ENCODE results near the gene PIAS1. TPM values are rescaled to one million over a fixed set of nuclear protein-coding genes. Genes with fewer than 3 reads are reported as not detected.

The PIAS1 gene
- total RNA-seq, 2 experiments from 2014 or later = 41.7 to 53.3 TPM

GRCh38 chr15:68114840-68115239, 60.7 kb downstream of the PIAS1 start:
- DNase-seq = no peak
- peak overlapping the region; percentile 75 for H3K4me3 Mint-ChIP-seq
- peaks cover 40% of the 10 kb centered on the region for H3K4me1 Mint-ChIP-seq
- peaks cover 34% of the 10 kb centered on the region for H3K36me3 Mint-ChIP-seq (ENCODE audit: low read depth)
- ChIA-PET POLR2A (no interaction called here), CTCF (interaction anchor here (1.2 to 1.4 kb wide), 2 partner anchors 14 to 28 kb away, joined by 3 read pairs; no protein-coding TSS in a partner anchor)
- peaks cover 16% of the 10 kb centered on the region for H3K9me3 Mint-ChIP-seq
- peak overlapping the region; percentile 80 for H3K27ac Mint-ChIP-seq
- no peaks in the 10 kb centered on the region for H3K27me3 Mint-ChIP-seq

GRCh38 chr15:68124700-68125099, 70.6 kb downstream of the PIAS1 start:
- CTCF ChIA-PET = no interaction called here
- DNase-seq = no peak
- H3K4me1 Mint-ChIP-seq = peaks cover 5% of the 10 kb centered on the region

GRCh38 chr15:68126396-68126795, 72.3 kb downstream of the PIAS1 start:
- no peak for DNase-seq
- Mint-ChIP-seq H3K27me3 (no peaks in the 10 kb centered on the region), H3K9me3 (no peaks in the 10 kb centered on the region), H3K4me1 (peaks cover 5% of the 10 kb centered on the region), H3K27ac (no peak overlapping the region), H3K4me3 (no peak overlapping the region), H3K36me3 (ENCODE audit: low read depth) (peaks cover 23% of the 10 kb centered on the region)
- POLR2A ChIA-PET = no interaction called here
- CTCF ChIA-PET = interaction anchor here (0.6 kb wide), 1 partner anchor 1042 kb away, joined by 4 read pairs; no protein-coding TSS in a partner anchor

More at GRCh38 chr15:68124700-68125099, 70.6 kb downstream of the PIAS1 start:
- POLR2A ChIA-PET = no interaction called here
- Mint-ChIP-seq H3K27me3 (no peaks in the 10 kb centered on the region), H3K27ac (no peak overlapping the region), H3K9me3 (peaks cover 4% of the 10 kb centered on the region), H3K4me3 (no peak overlapping the region), H3K36me3 (ENCODE audit: low read depth) (peaks cover 37% of the 10 kb centered on the region)

- ChIA-PET CTCF (no interaction called here), POLR2A (no interaction called here)
- H3K27me3 Mint-ChIP-seq = no peaks in the 10 kb centered on the region
- H3K36me3 Mint-ChIP-seq (ENCODE audit: low read depth) = peaks cover 16% of the 10 kb centered on the region
- no peak overlapping the region for H3K4me3 Mint-ChIP-seq
- no peaks in the 10 kb centered on the region for H3K9me3 Mint-ChIP-seq
- H3K27ac Mint-ChIP-seq = no peak overlapping the region
- no peak for DNase-seq
- peaks cover 3% of the 10 kb centered on the region for H3K4me1 Mint-ChIP-seq
These were observed 75.0 kb downstream of the PIAS1 start for GRCh38 chr15:68129072-68129471.

- Mint-ChIP-seq H3K9me3 (no peaks in the 10 kb centered on the region), H3K4me3 (no peak overlapping the region), H3K4me1 (no peaks in the 10 kb centered on the region), H3K27ac (no peak overlapping the region), H3K36me3 (ENCODE audit: low read depth) (peaks cover 8% of the 10 kb centered on the region), H3K27me3 (no peaks in the 10 kb centered on the region)
- ChIA-PET CTCF (no interaction called here), POLR2A (no interaction called here)
- DNase-seq = no peak
These were observed 76.7 kb downstream of the PIAS1 start for GRCh38 chr15:68130851-68131250.

GRCh38 chr15:68137096-68137495, 83.0 kb downstream of the PIAS1 start:
- Mint-ChIP-seq H3K4me1 (no peaks in the 10 kb centered on the region), H3K9me3 (no peaks in the 10 kb centered on the region), H3K36me3 (ENCODE audit: low read depth) (peaks cover 8% of the 10 kb centered on the region), H3K27ac (no peak overlapping the region), H3K4me3 (no peak overlapping the region), H3K27me3 (no peaks in the 10 kb centered on the region)
- no peak for DNase-seq
- CTCF ChIA-PET = no interaction called here
- POLR2A ChIA-PET = no interaction called here

GRCh38 chr15:68143129-68143528, 89.0 kb downstream of the PIAS1 start:
- no peaks in the 10 kb centered on the region for H3K9me3 Mint-ChIP-seq
- no peak overlapping the region for H3K4me3 Mint-ChIP-seq
- peaks cover 26% of the 10 kb centered on the region for H3K36me3 Mint-ChIP-seq (ENCODE audit: low read depth)
- no peaks in the 10 kb centered on the region for H3K27me3 Mint-ChIP-seq
- ChIA-PET CTCF (interaction anchor here (0.6 kb wide), 1 partner anchor 240 kb away, joined by 3 read pairs; no protein-coding TSS in a partner anchor), POLR2A (no interaction called here)
- H3K4me1 Mint-ChIP-seq = peaks cover 2% of the 10 kb centered on the region
- no peak overlapping the region for H3K27ac Mint-ChIP-seq
- DNase-seq = no peak

- Mint-ChIP-seq H3K27me3 (no peaks in the 10 kb centered on the region), H3K36me3 (ENCODE audit: low read depth) (peaks cover 26% of the 10 kb centered on the region), H3K27ac (no peak overlapping the region), H3K9me3 (no peaks in the 10 kb centered on the region), H3K4me3 (no peak overlapping the region), H3K4me1 (peaks cover 5% of the 10 kb centered on the region)
- no peak for DNase-seq
- CTCF ChIA-PET = interaction anchor here (0.7 kb wide), 1 partner anchor 201 kb away, joined by 3 read pairs; no protein-coding TSS in a partner anchor
- POLR2A ChIA-PET = no interaction called here
These were observed 89.7 kb downstream of the PIAS1 start for GRCh38 chr15:68143785-68144184.

GRCh38 chr15:68145706-68146105, 91.6 kb downstream of the PIAS1 start:
- POLR2A ChIA-PET = no interaction called here
- no peak for DNase-seq

GRCh38 chr15:68148039-68148438, 93.9 kb downstream of the PIAS1 start:
- Mint-ChIP-seq H3K27ac (no peak overlapping the region), H3K9me3 (no peaks in the 10 kb centered on the region)

More at GRCh38 chr15:68145706-68146105, 91.6 kb downstream of the PIAS1 start:
- Mint-ChIP-seq H3K27ac (no peak overlapping the region), H3K36me3 (ENCODE audit: low read depth) (peaks cover 25% of the 10 kb centered on the region), H3K4me1 (peaks cover 7% of the 10 kb centered on the region), H3K9me3 (no peaks in the 10 kb centered on the region), H3K4me3 (no peak overlapping the region), H3K27me3 (no peaks in the 10 kb centered on the region)
- CTCF ChIA-PET = interaction anchor here (0.7 kb wide), 1 partner anchor 297 kb away, joined by 3 read pairs; no protein-coding TSS in a partner anchor

GRCh38 chr15:68149059-68149458, 94.9 kb downstream of the PIAS1 start:
- POLR2A ChIA-PET = no interaction called here
- no peak for DNase-seq
- no peaks in the 10 kb centered on the region for H3K27me3 Mint-ChIP-seq
- peaks cover 34% of the 10 kb centered on the region for H3K36me3 Mint-ChIP-seq (ENCODE audit: low read depth)
- H3K4me3 Mint-ChIP-seq = no peak overlapping the region
- H3K9me3 Mint-ChIP-seq = no peaks in the 10 kb centered on the region
- H3K4me1 Mint-ChIP-seq = peaks cover 7% of the 10 kb centered on the region
- no peak overlapping the region for H3K27ac Mint-ChIP-seq
- CTCF ChIA-PET = no interaction called here

More at GRCh38 chr15:68148039-68148438, 93.9 kb downstream of the PIAS1 start:
- DNase-seq = no peak
- Mint-ChIP-seq H3K4me1 (peaks cover 7% of the 10 kb centered on the region), H3K36me3 (ENCODE audit: low read depth) (peaks cover 29% of the 10 kb centered on the region), H3K27me3 (no peaks in the 10 kb centered on the region), H3K4me3 (no peak overlapping the region)
- ChIA-PET CTCF (no interaction called here), POLR2A (no interaction called here)

GRCh38 chr15:68150187-68150586, 96.1 kb downstream of the PIAS1 start:
- CTCF ChIA-PET = no interaction called here
- Mint-ChIP-seq H3K9me3 (no peaks in the 10 kb centered on the region), H3K27me3 (no peaks in the 10 kb centered on the region)

GRCh38 chr15:68151277-68151676, 97.2 kb downstream of the PIAS1 start:
- peaks cover 7% of the 10 kb centered on the region for H3K4me1 Mint-ChIP-seq
- H3K36me3 Mint-ChIP-seq (ENCODE audit: low read depth) = peaks cover 39% of the 10 kb centered on the region
- no peak overlapping the region for H3K27ac Mint-ChIP-seq
- ChIA-PET CTCF (interaction anchor here (0.6 kb wide), 3 partner anchors 26 to 540 kb away, joined by 3 to 4 read pairs (median 4); no protein-coding TSS in a partner anchor), POLR2A (no interaction called here)
- H3K4me3 Mint-ChIP-seq = no peak overlapping the region
- H3K9me3 Mint-ChIP-seq = no peaks in the 10 kb centered on the region
- no peaks in the 10 kb centered on the region for H3K27me3 Mint-ChIP-seq
- DNase-seq = no peak

More at GRCh38 chr15:68150187-68150586, 96.1 kb downstream of the PIAS1 start:
- H3K27ac Mint-ChIP-seq = no peak overlapping the region
- peaks cover 7% of the 10 kb centered on the region for H3K4me1 Mint-ChIP-seq
- peaks cover 44% of the 10 kb centered on the region for H3K36me3 Mint-ChIP-seq (ENCODE audit: low read depth)
- no peak overlapping the region for H3K4me3 Mint-ChIP-seq
- DNase-seq = no peak
- POLR2A ChIA-PET = interaction anchor here (0.7 kb wide), 1 partner anchor 286 kb away, joined by 3 read pairs; no protein-coding TSS in a partner anchor

GRCh38 chr15:68152342-68152741, 98.2 kb downstream of the PIAS1 start:
- DNase-seq = no peak
- POLR2A ChIA-PET = no interaction called here
- H3K4me1 Mint-ChIP-seq = peaks cover 7% of the 10 kb centered on the region
- no peak overlapping the region for H3K4me3 Mint-ChIP-seq
- H3K27me3 Mint-ChIP-seq = no peaks in the 10 kb centered on the region
- H3K27ac Mint-ChIP-seq = no peak overlapping the region
- CTCF ChIA-PET = no interaction called here
- H3K36me3 Mint-ChIP-seq (ENCODE audit: low read depth) = peaks cover 31% of the 10 kb centered on the region
- H3K9me3 Mint-ChIP-seq = no peaks in the 10 kb centered on the region
